Measurements from ENCODE around the gene SLC1A2.

GRCh38 chr11:35287344-35287890, 131.9 kb downstream of the SLC1A2 start:
- TF ChIP-seq FOSL1 (IDR thresholded peaks at IDR 0.05; ENCODE audit: low read depth) = no peak
- TF ChIP-seq POLR2AphosphoS5 (IDR thresholded peaks at IDR 0.05; ENCODE audit: low read depth, low read length) = no peak
- TF ChIP-seq EGR1 (IDR thresholded peaks at IDR 0.05; ENCODE audit: low read depth) = no peak
- TF ChIP-seq, protein P1, sequence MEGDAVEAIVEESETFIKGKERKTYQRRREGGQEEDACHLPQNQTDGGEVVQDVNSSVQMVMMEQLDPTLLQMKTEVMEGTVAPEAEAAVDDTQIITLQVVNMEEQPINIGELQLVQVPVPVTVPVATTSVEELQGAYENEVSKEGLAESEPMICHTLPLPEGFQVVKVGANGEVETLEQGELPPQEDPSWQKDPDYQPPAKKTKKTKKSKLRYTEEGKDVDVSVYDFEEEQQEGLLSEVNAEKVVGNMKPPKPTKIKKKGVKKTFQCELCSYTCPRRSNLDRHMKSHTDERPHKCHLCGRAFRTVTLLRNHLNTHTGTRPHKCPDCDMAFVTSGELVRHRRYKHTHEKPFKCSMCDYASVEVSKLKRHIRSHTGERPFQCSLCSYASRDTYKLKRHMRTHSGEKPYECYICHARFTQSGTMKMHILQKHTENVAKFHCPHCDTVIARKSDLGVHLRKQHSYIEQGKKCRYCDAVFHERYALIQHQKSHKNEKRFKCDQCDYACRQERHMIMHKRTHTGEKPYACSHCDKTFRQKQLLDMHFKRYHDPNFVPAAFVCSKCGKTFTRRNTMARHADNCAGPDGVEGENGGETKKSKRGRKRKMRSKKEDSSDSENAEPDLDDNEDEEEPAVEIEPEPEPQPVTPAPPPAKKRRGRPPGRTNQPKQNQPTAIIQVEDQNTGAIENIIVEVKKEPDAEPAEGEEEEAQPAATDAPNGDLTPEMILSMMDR (IDR thresholded peaks at IDR 0.05 in 2 of 3, conservative IDR thresholded peaks at IDR 0.05 in 1 of 3; ENCODE audit: borderline replicate concordance in 1 of 3, insufficient read depth in 1 of 3, low read depth in 2 of 3, low read length in 2 of 3) = no peak
- no peak for TF ChIP-seq ELF1 (IDR thresholded peaks at IDR 0.05; ENCODE audit: borderline replicate concordance, low read depth)
- TF ChIP-seq EZH2phosphoT487 (IDR thresholded peaks at IDR 0.05; ENCODE audit: borderline replicate concordance) = no peak
- no peak for TF ChIP-seq EZH2 (IDR thresholded peaks at IDR 0.05)
- TF ChIP-seq, protein P2, sequence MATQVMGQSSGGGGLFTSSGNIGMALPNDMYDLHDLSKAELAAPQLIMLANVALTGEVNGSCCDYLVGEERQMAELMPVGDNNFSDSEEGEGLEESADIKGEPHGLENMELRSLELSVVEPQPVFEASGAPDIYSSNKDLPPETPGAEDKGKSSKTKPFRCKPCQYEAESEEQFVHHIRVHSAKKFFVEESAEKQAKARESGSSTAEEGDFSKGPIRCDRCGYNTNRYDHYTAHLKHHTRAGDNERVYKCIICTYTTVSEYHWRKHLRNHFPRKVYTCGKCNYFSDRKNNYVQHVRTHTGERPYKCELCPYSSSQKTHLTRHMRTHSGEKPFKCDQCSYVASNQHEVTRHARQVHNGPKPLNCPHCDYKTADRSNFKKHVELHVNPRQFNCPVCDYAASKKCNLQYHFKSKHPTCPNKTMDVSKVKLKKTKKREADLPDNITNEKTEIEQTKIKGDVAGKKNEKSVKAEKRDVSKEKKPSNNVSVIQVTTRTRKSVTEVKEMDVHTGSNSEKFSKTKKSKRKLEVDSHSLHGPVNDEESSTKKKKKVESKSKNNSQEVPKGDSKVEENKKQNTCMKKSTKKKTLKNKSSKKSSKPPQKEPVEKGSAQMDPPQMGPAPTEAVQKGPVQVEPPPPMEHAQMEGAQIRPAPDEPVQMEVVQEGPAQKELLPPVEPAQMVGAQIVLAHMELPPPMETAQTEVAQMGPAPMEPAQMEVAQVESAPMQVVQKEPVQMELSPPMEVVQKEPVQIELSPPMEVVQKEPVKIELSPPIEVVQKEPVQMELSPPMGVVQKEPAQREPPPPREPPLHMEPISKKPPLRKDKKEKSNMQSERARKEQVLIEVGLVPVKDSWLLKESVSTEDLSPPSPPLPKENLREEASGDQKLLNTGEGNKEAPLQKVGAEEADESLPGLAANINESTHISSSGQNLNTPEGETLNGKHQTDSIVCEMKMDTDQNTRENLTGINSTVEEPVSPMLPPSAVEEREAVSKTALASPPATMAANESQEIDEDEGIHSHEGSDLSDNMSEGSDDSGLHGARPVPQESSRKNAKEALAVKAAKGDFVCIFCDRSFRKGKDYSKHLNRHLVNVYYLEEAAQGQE (IDR thresholded peaks at IDR 0.05; ENCODE audit: low read depth) = no peak
- no peak for TF ChIP-seq TCF7L2 (IDR thresholded peaks at IDR 0.05; ENCODE audit: borderline replicate concordance, extremely low read depth, insufficient read depth, insufficient read length)

All from HCT116 (cell line).